Umbilical cord (tissue), 2 donors: ENCODE results near the gene TRIM23. TPM values are rescaled to one million over a fixed set of nuclear protein-coding genes. Genes with fewer than 3 reads are reported as not detected.
"Not testable (repeated sequence)": the region's sequence is repeated elsewhere in the genome, so short reads cannot be mapped to it uniquely, and the experiment has no call there.

Source experiments
- DNase-seq: peaks from one replicate; pipeline ENCODE4 v3.0.0-alpha.2; 2015; ENCODE audit warnings: low spot score
- total RNA-seq: library from RNA; depleted of rRNA; stranded (reverse); fragments of >200 nt; gene quantifications from one replicate; pipeline ENCODE4 v1.2.3, GENCODE V29; 2014; ENCODE audit warnings: low replicate concordance; ENCODE audit not compliant: insufficient read depth

The TRIM23 gene
- 25.3 TPM for total RNA-seq

DNA sequence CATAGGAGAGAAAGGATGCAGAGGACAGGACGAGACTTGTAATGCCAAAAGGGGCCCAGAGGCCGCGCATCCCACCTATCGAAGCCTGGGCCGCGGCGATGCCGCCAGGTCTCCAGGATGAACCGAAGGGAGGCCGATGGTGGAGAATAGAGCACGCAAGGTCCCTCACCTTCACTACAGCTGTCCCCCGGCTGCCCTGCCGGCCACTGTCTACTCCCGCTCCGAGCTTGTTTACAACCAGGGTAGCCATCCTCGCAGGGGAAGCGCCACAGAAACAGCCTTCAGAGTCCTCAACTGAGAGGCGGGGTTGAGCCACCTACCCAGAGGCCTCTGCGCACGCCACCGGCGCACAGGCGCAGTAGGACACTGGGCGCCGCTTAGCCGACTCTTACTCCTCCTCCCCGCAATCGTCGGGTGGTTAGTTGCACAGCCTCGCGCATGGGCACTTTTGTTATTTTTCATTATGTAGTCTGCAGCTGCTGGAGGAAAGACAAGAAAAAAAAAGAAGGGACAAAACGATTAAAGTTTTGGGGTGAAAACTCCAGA lies at the start of gene TRIM23:
Gene TRIM23, minus strand, starts transcription at position 309 of the 546 bp plus-strand sequence. Its CDS starts 59 bp downstream, at position 250.
- peak; percentile 98 for DNase-seq

DNA sequence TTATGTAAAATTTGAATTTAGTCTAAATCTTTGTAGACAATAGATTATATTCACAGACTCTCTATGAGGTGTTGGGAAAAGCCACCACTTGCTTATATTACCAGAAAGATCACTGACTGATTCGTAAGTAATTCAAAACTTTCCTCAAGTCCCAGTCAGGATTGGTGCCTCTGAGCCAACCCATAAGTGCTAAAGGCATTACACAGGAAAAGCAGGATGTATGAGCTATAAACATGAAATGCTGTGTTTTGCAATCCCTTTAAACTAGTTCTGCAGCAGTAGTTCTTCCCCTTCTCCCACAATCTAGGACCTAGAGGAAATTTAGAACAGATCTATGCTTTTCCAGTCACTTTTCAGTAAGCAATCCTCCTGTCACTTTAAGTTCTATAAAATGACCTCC lies 48.7 kb upstream of the TRIM23 start:
- DNase-seq = peak; percentile 52

- no peak for DNase-seq
Observed at GRCh38 chr5:65668696-65669095, 44.6 kb upstream of the TRIM23 start.

DNA sequence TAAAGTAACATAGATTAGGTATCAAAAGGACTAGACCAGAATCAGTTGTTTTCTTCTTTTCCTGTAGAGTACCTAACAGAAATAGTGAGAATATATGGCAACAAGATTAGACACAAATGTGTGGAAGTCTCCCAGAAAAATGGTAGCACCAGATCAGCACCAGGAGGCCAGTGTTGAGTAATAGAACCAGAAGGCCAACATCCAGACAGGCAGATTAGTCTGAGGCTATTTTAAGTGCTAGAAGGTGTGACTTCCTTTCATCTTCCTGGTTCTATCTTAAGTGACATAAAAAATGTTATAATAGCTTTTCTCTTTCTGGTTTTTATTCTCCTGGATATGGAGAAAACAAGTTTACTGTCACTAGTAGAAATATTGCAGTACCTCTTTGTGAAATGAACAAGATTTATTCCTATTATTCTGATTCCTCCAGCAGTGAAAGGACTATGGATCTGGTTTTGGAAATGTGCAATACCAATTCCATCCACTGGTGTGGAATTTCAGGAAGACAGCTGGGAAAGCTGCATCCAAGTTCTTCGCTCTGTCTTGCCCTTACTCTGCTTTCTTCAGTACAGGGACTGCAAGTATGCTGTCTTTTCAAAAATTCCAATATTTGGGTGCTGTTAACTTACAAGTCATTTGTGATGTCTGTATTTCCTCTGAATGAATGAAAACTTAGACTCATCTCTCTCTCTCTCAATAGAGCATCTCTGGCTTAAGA lies 39.8 kb upstream of the TRIM23 start:
- no peak for DNase-seq

GRCh38 chr5:65654713-65655112 lies 30.6 kb upstream of the TRIM23 start:
- DNase-seq = no peak

- DNase-seq = no peak
Observed at GRCh38 chr5:65651144-65651543, 27.0 kb upstream of the TRIM23 start.

DNA sequence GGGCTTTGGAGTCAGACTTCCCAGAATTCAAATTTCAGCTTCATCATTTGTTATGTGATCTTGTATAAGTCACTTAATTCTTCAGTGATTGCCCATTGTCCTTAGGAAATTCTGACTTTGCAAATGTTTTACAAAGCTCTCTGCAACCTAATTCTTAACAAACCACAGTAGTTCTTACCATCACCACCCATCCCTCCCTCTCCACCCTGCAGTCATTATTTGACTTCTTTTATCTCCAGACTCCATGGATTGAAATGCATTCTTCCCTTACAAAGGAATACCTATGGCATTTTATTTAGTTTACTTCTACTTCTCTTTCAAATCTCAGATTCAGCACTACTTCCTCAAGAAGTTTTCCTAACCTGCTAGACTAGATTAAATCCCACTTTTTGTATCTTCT lies 23.8 kb upstream of the TRIM23 start:
- no peak for DNase-seq

- DNase-seq = no peak
Observed at GRCh38 chr5:65646938-65647337, 22.8 kb upstream of the TRIM23 start.

DNA sequence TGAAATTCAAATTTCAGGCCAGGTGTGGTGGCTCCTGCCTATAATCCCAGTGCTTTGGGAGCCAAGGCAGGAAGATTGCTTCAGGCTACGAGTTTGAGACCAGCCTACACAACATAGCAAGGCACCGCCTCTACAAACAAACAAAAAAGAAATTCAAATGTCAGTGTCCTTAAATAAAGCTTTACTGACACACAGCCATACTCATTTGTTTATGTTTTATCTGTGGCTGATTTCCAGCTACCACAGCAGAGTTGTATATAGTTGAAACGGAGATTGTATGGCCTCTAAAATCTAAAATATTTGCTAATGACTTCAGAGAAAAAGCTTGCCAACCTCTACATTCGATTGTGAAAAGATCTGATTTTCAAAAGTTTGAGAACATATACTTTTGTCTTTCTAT lies 16.1 kb upstream of the TRIM23 start:
- no peak for DNase-seq

DNA sequence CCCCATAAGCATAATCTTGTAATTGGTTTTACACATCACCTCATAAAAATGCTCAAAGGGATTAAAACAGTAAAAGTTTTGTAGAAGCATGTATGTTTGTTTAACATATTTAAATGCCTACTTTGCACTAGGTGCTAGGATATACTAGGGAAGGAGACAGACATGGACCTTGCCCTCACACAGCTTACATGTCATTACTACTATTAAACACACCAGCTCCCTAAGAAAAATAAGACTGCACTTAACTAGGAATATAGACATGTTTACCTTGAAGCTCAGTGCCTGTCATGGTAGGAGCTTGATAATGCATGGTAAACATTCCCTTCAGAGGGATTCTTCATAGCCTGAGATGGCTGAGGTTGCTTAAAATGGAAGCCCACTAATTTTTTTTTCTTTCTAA lies 6.8 kb upstream of the TRIM23 start:
- DNase-seq = no peak

DNA sequence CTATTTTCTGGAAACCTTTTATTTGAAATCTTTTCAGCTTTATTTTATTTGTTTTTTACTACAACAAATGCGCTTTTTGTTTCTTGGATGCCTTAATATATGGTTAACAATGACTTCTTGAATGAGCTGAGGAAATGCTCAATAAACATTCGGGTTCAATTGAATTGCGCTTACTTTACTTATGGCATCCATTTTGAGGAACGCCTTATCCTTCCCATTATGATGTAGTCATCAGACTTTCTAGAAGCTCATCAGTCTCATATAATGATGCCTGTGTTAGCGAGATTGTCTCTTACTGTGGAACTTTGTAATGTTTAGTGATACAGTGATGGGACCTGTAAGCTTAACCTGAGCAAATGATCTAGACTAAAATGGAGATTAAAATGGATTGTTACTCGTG lies 1.6 kb upstream of the TRIM23 start:
- no peak for DNase-seq

- peak; percentile 97 for DNase-seq
Observed at GRCh38 chr5:65624571-65625555, 730 bp upstream of the TRIM23 start, which contains the start of the genes SHLD3 and TRAPPC13. TSS of gene SHLD3 (plus strand) at chr5:65625027. CDS start at chr5:65629588, 4,561 bp downstream. TSS of gene TRAPPC13 (plus strand) at chr5:65625027. CDS start at chr5:65625061, 34 bp downstream.

GRCh38 chr5:65623482-65623881 lies 651 bp downstream of the TRIM23 start:
- DNase-seq = no peak

DNA sequence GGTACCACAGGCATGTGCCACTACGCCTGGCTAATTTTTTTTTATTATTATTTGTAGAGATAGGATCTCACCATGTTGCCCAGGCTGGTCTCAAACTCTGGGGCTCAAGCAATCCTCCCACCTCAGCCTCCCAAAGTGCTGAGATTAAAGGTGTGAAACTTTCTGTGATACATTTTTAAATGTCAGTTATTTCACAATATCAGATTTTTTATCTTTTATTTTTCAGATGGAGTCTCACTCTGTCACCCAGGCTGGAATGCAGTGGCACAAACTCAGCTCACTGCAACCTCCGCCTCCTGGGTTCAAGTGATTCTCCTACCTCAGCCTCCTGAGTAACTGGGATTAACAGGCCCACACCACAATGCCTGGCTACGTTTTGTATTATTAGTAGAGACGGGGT lies 2.2 kb downstream of the TRIM23 start:
- DNase-seq = not testable (repeated sequence)

DNA sequence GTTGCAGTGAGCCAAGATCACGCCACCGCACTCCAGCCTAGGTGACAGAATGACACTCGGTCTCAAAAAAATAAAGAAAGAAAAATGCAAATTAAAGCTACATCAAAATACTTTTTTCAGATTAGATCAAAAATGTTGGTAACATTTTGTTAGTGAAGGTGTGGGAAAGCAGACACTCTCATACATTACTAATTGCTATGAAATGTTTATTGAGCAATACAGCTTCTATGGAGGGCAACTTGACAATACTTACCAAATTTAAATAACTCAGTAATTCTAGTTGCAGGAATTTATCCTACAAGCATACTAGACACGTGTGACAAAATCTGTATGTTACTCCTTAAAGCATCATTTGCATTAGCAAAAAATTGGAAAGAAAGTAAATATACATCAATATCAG lies 4.1 kb downstream of the TRIM23 start:
- DNase-seq = no peak

DNA sequence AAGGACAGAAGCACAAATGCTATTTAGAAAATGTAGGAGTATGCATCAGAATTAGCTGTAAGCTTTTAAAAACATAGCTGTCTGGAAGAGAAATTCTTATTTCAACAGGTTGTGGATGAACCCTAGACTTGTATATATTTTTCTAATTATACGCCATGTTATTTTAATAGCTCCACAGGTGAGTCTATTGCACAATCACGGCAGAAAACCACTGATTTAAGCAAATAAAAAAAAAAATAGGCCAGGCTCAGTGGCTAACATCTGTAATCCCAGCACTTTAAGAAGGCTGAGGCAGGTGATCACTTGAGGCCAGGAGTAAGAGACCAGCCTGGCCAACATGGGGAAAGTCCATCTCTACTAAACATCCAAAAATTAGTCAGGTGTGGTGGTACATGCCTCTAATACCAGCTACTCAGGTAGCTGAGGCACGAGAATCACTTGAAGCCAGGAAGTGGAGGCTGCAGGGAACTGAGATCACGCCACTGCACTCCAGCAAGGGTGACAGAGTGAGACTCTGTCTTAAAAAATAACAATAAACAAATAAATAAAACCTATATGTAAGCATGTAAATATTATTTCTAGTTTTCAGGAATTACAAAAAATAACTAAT lies 11.7 kb downstream of the TRIM23 start:
- DNase-seq = no peak

GRCh38 chr5:65611524-65611923 lies 12.6 kb downstream of the TRIM23 start:
- DNase-seq = no peak

GRCh38 chr5:65601761-65602160 lies 22.4 kb downstream of the TRIM23 start:
- not testable (repeated sequence) for DNase-seq

- no peak for DNase-seq
Observed at GRCh38 chr5:65588694-65589093, 35.4 kb downstream of the TRIM23 start.

DNA sequence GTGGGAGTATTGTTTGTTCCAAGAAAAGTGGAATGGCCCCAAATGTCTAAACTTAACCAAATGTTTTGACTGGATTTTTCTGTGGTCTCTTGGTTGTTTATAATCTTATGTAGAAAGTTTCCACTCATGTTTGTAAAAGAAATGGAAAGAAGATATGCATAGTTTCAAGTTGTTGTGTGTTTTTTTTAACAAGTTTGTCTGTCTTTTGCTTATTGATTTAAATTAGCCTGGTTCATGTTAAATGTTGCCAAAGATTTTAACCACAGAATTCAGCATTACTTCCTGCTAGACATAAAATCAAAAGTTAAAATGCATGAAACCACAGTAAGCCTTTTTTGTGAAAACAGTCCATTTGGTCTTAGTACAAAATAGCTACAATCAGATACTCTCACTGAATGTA lies 47.0 kb downstream of the TRIM23 start:
- DNase-seq = no peak

DNA sequence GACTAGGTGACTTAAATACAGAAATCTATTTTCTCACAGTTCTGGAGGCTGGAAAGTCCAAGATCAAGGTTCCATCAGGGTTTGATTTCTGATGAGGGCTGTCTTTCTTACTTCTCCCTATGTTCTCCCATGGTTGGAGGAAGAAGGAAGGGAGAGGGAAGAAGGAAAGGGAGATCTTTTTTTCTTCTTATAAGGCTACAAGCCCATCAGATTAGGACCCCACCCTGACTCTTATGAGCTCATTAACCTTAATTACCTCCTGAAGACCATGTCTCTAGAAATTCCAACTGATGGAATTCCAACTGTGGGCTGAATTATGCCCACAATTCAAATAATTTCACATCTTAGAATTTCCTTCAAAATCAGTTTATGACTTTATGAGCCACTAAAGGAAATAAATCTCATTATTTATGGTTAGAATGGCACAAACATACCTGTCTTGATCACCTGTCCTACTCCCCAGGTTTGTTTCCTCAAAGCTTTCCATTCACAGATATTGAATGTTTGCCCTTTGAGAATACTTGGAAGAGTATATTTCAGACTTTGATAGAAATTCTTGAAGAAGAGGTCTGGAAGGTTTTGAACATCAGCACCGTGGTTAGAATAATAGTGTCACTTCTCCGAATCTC lies 53.4 kb downstream of the TRIM23 start:
- no peak for DNase-seq
